ENCODE measurements around the gene CHN1.

DNA sequence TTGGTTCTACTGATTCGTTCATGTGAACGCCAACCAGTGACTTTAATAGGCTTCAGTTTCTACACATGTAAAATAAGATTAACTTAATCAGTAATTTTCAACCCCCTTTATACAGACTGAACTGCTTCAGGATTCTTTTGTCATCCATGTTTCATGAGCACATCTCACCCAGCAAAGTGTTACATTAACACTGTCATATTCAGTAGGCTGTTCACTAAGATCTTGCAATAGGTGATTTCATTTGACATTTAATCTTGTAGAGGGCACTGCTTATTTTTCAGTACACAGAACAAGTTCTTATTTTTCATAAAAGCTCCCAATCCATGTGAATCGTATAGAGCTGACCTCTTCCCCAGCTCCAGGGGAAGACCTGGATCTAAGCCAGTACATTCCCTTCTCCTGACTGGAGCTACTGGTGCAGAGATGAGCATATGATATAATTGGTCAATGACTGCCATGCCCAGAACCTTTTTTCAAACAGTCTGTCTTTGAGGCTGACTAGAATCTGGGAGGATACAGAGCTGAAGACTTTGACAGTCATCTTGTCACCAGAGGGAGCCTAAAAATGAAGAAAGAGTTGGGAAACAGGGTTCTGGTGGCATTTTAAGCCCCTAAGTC, 168.7 kb downstream of the CHN1 start:
- TF ChIP-seq, protein P1, sequence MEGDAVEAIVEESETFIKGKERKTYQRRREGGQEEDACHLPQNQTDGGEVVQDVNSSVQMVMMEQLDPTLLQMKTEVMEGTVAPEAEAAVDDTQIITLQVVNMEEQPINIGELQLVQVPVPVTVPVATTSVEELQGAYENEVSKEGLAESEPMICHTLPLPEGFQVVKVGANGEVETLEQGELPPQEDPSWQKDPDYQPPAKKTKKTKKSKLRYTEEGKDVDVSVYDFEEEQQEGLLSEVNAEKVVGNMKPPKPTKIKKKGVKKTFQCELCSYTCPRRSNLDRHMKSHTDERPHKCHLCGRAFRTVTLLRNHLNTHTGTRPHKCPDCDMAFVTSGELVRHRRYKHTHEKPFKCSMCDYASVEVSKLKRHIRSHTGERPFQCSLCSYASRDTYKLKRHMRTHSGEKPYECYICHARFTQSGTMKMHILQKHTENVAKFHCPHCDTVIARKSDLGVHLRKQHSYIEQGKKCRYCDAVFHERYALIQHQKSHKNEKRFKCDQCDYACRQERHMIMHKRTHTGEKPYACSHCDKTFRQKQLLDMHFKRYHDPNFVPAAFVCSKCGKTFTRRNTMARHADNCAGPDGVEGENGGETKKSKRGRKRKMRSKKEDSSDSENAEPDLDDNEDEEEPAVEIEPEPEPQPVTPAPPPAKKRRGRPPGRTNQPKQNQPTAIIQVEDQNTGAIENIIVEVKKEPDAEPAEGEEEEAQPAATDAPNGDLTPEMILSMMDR (IDR thresholded peaks at IDR 0.05; ENCODE audit: low read depth, low read length, poor library complexity, severe bottlenecking), result no peak
- no peak for TF ChIP-seq EZH2phosphoT487 (IDR thresholded peaks at IDR 0.05; ENCODE audit: borderline replicate concordance, low read length)
